Ovary (tissue), 3 donors: Measurements from ENCODE around the gene RSPH3.

Experiments used
- CTCF ChIP-seq, 3 donors: fragments of 450-650 bp in 2 of 3; fragments of 200-600 bp in 1 of 3; IDR thresholded peaks; one replicate each; pipeline versions ENCODE4 v1.5.1 to v1.8.0; 2016 to 2022; ENCODE audit warnings: antibody characterized with exemption in 3 of 3, mild to moderate bottlenecking in 1 of 3
- EP300 ChIP-seq: sonication (generic); formaldehyde crosslinking; IDR thresholded peaks from one replicate; pipeline ENCODE4 v1.6.1; 2017; ENCODE audit warnings: antibody characterized with exemption
- POLR2A ChIP-seq: fragments of 450-650 bp; IDR thresholded peaks from one replicate; pipeline ENCODE4 v1.6.1; 2017; ENCODE audit warnings: antibody characterized with exemption, mild to moderate bottlenecking, moderate library complexity
- donor health status: DM: no; HTN: no; CAD: no.

GRCh38 chr6:159043251-159043650 is 43.2 kb upstream of the RSPH3 start:
- TF ChIP-seq POLR2A (no peak), CTCF (IDR thresholded peaks at IDR 0.05) (no peak), EP300 (no peak)
